PFSK-1 (cell line): ENCODE data around the gene LOXHD1.

Experiments used
- FOXP2 ChIP-seq: optimal IDR thresholded peaks from 2 replicates; pipeline ENCODE3; 2011; ENCODE audit warnings: borderline replicate concordance, control low read depth, inconsistent platforms; ENCODE audit not compliant: insufficient read depth; ENCODE audit errors: extremely low read length, extremely low read depth
- POLR2AphosphoS5 ChIP-seq: IDR thresholded peaks from 2 replicates; pipeline ENCODE4 v1.6.1; 2012; ENCODE audit warnings: low read depth, mild to moderate bottlenecking, control low read depth, low read length, moderate library complexity
- REST ChIP-seq, 2 experiments: IDR thresholded peaks; 2 replicates each; pipeline versions ENCODE4 v1.6.1 to v1.8.0; 2011 to 2012; ENCODE audit warnings: low read depth in 2 of 2, low read length in 2 of 2, control low read depth in 1 of 2, inconsistent platforms in 1 of 2, mild to moderate bottlenecking in 1 of 2, moderate library complexity in 1 of 2; ENCODE audit not compliant: insufficient read depth in 1 of 2
- SIN3A ChIP-seq: IDR thresholded peaks from 2 replicates; pipeline ENCODE4 v1.6.1; 2012; ENCODE audit warnings: mild to moderate bottlenecking, low read length, moderate library complexity, borderline replicate concordance; ENCODE audit not compliant: insufficient read depth
- TAF1 ChIP-seq: IDR thresholded peaks from 2 replicates; pipeline ENCODE4 v1.6.1; 2012; ENCODE audit warnings: low read length, control low read depth, borderline replicate concordance; ENCODE audit not compliant: insufficient read depth

The LOXHD1 gene

GRCh38 chr18:46449499-46449898 is 207.5 kb downstream of the LOXHD1 start:
- no peak for TF ChIP-seq POLR2AphosphoS5
- TF ChIP-seq FOXP2: no peak
- TF ChIP-seq SIN3A: no peak
- no peak for TF ChIP-seq REST (IDR thresholded peaks at IDR 0.05; ENCODE audit: insufficient read depth in 1 of 2, low read depth in 2 of 2, low read length in 2 of 2)
- no peak for TF ChIP-seq TAF1

GRCh38 chr18:46449033-46449432 is 208.0 kb downstream of the LOXHD1 start:
- TF ChIP-seq SIN3A (no peak), REST (IDR thresholded peaks at IDR 0.05; ENCODE audit: insufficient read depth in 1 of 2, low read depth in 2 of 2, low read length in 2 of 2) (no peak), FOXP2 (no peak), POLR2AphosphoS5 (no peak), TAF1 (no peak)

- TF ChIP-seq REST (IDR thresholded peaks at IDR 0.05; ENCODE audit: insufficient read depth in 1 of 2, low read depth in 2 of 2, low read length in 2 of 2) (no peak), SIN3A (no peak), FOXP2 (no peak), POLR2AphosphoS5 (no peak), TAF1 (no peak)
Measured at GRCh38 chr18:46448347-46448746, 208.7 kb downstream of the LOXHD1 start.

GRCh38 chr18:46447792-46448191 is 209.2 kb downstream of the LOXHD1 start:
- TF ChIP-seq SIN3A (no peak), REST (IDR thresholded peaks at IDR 0.05; ENCODE audit: insufficient read depth in 1 of 2, low read depth in 2 of 2, low read length in 2 of 2) (no peak), TAF1 (no peak), POLR2AphosphoS5 (no peak), FOXP2 (no peak)

GRCh38 chr18:46447323-46447722 is 209.7 kb downstream of the LOXHD1 start:
- TF ChIP-seq SIN3A: no peak
- no peak for TF ChIP-seq FOXP2
- no peak for TF ChIP-seq REST (IDR thresholded peaks at IDR 0.05; ENCODE audit: insufficient read depth in 1 of 2, low read depth in 2 of 2, low read length in 2 of 2)
- TF ChIP-seq TAF1: no peak
